WTC11 (cell line): ENCODE data around the gene NAGLU. TPM values are rescaled to one million over a fixed set of nuclear protein-coding genes. Genes with fewer than 3 reads are reported as not detected.

Experiments
- ATF1 ChIP-seq: sonication (generic); formaldehyde crosslinking; IDR thresholded peaks from 2 replicates; pipeline ENCODE4 v1.8.1; 2023; ENCODE audit warnings: mild to moderate bottlenecking, moderate library complexity, missing genetic modification reagents
- ESRRA ChIP-seq: sonication (generic); formaldehyde crosslinking; IDR thresholded peaks from 2 replicates; pipeline ENCODE4 v1.8.1; 2022; ENCODE audit warnings: mild to moderate bottlenecking, missing genetic modification reagents, borderline replicate concordance
- ETV6 ChIP-seq: sonication (generic); formaldehyde crosslinking; IDR thresholded peaks from 2 replicates; pipeline ENCODE4 v1.8.1; 2022; ENCODE audit warnings: mild to moderate bottlenecking, missing genetic modification reagents
- GABPB1 ChIP-seq: sonication (generic); formaldehyde crosslinking; IDR thresholded peaks from 2 replicates; pipeline ENCODE4 v1.8.1; 2023; ENCODE audit warnings: mild to moderate bottlenecking, missing genetic modification reagents
- JUN ChIP-seq: sonication (generic); formaldehyde crosslinking; IDR thresholded peaks from 2 replicates; pipeline ENCODE4 v1.8.0; 2023; ENCODE audit warnings: mild to moderate bottlenecking, missing genetic modification reagents
- KAT7 ChIP-seq: sonication (generic); formaldehyde crosslinking; IDR thresholded peaks from 2 replicates; pipeline ENCODE4 v1.8.1; 2023; ENCODE audit warnings: missing genetic modification reagents, mild to moderate bottlenecking, borderline replicate concordance
- MYBL2 ChIP-seq: sonication (generic); formaldehyde crosslinking; IDR thresholded peaks from 2 replicates; pipeline ENCODE4 v1.8.1; 2023; ENCODE audit warnings: mild to moderate bottlenecking, moderate library complexity, missing genetic modification reagents
- SMAD3 ChIP-seq: sonication (generic); formaldehyde crosslinking; IDR thresholded peaks from 2 replicates; pipeline ENCODE4 v1.8.0; 2022; ENCODE audit warnings: missing genetic modification reagents, mild to moderate bottlenecking, borderline replicate concordance
- TEAD1 ChIP-seq: sonication (generic); formaldehyde crosslinking; IDR thresholded peaks from 2 replicates; pipeline ENCODE4 v1.8.0; 2022; ENCODE audit warnings: mild to moderate bottlenecking, missing genetic modification reagents
- ZNF138 ChIP-seq: sonication (generic); formaldehyde crosslinking; conservative IDR thresholded peaks from 2 replicates; pipeline ENCODE4 v1.8.1; 2022; ENCODE audit warnings: mild to moderate bottlenecking, moderate library complexity, missing genetic modification reagents
- ZNF232 ChIP-seq: sonication (generic); formaldehyde crosslinking; IDR thresholded peaks from 2 replicates; pipeline ENCODE4 v1.8.0; 2022; ENCODE audit warnings: mild to moderate bottlenecking, missing genetic modification reagents
- ZNF263 ChIP-seq: sonication (generic); formaldehyde crosslinking; IDR thresholded peaks from 2 replicates; pipeline ENCODE4 v1.8.1; 2022; ENCODE audit warnings: low read depth, mild to moderate bottlenecking, moderate library complexity, missing genetic modification reagents
- total RNA-seq: library from RNA; stranded (reverse); gene quantifications from 3 replicates; pipeline ENCODE4 v1.2.3, GENCODE V29; 2021
- TF ChIP-seq, protein P1 (sequence below): sonication (generic); formaldehyde crosslinking; IDR thresholded peaks from 2 replicates; pipeline ENCODE4 v1.8.0; 2022; ENCODE audit warnings: mild to moderate bottlenecking, missing genetic modification reagents
- TF ChIP-seq, protein P2 (sequence below): sonication (generic); formaldehyde crosslinking; IDR thresholded peaks from 2 replicates; pipeline ENCODE4 v1.8.1; 2023; ENCODE audit warnings: mild to moderate bottlenecking, missing genetic modification reagents, borderline replicate concordance
- TF ChIP-seq, protein P3 (sequence below): sonication (generic); formaldehyde crosslinking; IDR thresholded peaks from 2 replicates; pipeline ENCODE4 v1.8.0; 2022; ENCODE audit warnings: mild to moderate bottlenecking, missing genetic modification reagents
- TF ChIP-seq, protein P4 (sequence below): sonication (generic); formaldehyde crosslinking; IDR thresholded peaks from 2 replicates; pipeline ENCODE4 v1.8.1; 2023; ENCODE audit warnings: mild to moderate bottlenecking, missing genetic modification reagents, moderate library complexity
- TF ChIP-seq, protein P5 (sequence below): sonication (generic); formaldehyde crosslinking; IDR thresholded peaks from 2 replicates; pipeline ENCODE4 v1.8.1; 2023; ENCODE audit warnings: mild to moderate bottlenecking, moderate library complexity, missing genetic modification reagents

NAGLU gene
- total RNA-seq, 1 experiment from 2014 or later = 39.3 TPM

DNA sequence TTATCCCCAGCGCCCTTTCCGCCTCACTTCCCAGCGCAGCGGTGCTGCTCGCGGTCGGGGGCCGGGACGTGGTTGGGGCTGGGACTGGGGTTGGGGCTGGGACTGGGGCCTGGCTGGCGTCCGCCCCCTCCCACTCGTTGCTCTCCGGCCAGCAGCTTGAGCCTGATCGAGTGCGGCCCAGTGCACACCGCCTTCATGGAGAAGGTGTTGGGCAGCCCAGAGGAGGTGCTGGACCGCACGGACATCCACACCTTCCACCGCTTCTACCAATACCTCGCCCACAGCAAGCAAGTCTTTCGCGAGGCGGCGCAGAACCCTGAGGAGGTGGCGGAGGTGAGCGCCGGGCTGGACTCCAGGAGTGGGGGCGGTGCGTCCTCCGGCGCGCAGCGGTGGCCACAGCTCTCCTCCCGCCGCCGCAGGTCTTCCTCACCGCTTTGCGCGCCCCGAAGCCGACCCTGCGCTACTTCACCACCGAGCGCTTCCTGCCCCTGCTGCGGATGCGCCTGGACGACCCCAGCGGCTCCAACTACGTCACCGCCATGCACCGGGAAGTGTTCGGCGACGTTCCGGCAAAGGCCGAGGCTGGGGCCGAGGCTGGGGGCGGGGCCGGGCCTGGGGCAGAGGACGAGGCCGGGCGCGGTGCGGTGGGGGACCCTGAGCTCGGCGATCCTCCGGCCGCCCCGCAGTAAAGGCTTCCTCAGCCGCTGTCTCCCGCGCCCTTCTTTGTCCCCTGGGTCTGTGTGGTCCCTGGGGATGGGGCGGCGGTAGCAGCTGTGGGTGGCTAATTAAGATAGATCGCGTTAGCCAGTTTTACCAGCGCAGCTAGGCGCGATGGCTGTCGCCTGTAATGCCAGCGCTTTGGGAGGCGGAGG is 18.4 kb downstream of the NAGLU start (continued):
- TF ChIP-seq, protein P1, sequence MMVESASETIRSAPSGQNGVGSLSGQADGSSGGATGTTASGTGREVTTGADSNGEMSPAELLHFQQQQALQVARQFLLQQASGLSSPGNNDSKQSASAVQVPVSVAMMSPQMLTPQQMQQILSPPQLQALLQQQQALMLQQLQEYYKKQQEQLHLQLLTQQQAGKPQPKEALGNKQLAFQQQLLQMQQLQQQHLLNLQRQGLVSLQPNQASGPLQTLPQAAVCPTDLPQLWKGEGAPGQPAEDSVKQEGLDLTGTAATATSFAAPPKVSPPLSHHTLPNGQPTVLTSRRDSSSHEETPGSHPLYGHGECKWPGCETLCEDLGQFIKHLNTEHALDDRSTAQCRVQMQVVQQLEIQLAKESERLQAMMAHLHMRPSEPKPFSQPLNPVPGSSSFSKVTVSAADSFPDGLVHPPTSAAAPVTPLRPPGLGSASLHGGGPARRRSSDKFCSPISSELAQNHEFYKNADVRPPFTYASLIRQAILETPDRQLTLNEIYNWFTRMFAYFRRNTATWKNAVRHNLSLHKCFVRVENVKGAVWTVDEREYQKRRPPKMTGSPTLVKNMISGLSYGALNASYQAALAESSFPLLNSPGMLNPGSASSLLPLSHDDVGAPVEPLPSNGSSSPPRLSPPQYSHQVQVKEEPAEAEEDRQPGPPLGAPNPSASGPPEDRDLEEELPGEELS (CRISPR knock-in tag) = peak; percentile 88
- TF ChIP-seq SMAD3 (CRISPR knock-in tag) = peak; percentile 80; the same call in 1 of the 2 replicates
- 0 out of 2 replicates have a peak, but pooled peaks have one; percentile 21 for TF ChIP-seq ATF1 (CRISPR knock-in tag)
- TF ChIP-seq, protein P2, sequence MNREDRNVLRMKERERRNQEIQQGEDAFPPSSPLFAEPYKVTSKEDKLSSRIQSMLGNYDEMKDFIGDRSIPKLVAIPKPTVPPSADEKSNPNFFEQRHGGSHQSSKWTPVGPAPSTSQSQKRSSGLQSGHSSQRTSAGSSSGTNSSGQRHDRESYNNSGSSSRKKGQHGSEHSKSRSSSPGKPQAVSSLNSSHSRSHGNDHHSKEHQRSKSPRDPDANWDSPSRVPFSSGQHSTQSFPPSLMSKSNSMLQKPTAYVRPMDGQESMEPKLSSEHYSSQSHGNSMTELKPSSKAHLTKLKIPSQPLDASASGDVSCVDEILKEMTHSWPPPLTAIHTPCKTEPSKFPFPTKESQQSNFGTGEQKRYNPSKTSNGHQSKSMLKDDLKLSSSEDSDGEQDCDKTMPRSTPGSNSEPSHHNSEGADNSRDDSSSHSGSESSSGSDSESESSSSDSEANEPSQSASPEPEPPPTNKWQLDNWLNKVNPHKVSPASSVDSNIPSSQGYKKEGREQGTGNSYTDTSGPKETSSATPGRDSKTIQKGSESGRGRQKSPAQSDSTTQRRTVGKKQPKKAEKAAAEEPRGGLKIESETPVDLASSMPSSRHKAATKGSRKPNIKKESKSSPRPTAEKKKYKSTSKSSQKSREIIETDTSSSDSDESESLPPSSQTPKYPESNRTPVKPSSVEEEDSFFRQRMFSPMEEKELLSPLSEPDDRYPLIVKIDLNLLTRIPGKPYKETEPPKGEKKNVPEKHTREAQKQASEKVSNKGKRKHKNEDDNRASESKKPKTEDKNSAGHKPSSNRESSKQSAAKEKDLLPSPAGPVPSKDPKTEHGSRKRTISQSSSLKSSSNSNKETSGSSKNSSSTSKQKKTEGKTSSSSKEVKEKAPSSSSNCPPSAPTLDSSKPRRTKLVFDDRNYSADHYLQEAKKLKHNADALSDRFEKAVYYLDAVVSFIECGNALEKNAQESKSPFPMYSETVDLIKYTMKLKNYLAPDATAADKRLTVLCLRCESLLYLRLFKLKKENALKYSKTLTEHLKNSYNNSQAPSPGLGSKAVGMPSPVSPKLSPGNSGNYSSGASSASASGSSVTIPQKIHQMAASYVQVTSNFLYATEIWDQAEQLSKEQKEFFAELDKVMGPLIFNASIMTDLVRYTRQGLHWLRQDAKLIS (CRISPR knock-in tag) = peak; percentile 69; the same call in 1 of the 2 replicates
- TF ChIP-seq ZNF138 = 0 out of 2 replicates have a peak, but pooled peaks have one; percentile 23
- peak; percentile 78; the same call in 1 of the 2 replicates for TF ChIP-seq KAT7 (CRISPR knock-in tag)
- TF ChIP-seq TEAD1 (CRISPR knock-in tag) = peak; percentile 87
- TF ChIP-seq ESRRA (CRISPR knock-in tag) = 0 out of 2 replicates have a peak, but pooled peaks have one; percentile 60
- TF ChIP-seq MYBL2 (CRISPR knock-in tag) = peak; percentile 86; the same call in 1 of the 2 replicates
- TF ChIP-seq, protein P3, sequence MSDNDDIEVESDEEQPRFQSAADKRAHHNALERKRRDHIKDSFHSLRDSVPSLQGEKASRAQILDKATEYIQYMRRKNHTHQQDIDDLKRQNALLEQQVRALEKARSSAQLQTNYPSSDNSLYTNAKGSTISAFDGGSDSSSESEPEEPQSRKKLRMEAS (CRISPR knock-in tag) = peak; percentile 90
- TF ChIP-seq ZNF232 (CRISPR knock-in tag) = 0 out of 2 replicates have a peak, but pooled peaks have one; percentile 52
- peak; percentile 93 for TF ChIP-seq ETV6 (CRISPR knock-in tag)
- no peak for TF ChIP-seq ZNF263 (CRISPR knock-in tag)
- TF ChIP-seq, protein P4, sequence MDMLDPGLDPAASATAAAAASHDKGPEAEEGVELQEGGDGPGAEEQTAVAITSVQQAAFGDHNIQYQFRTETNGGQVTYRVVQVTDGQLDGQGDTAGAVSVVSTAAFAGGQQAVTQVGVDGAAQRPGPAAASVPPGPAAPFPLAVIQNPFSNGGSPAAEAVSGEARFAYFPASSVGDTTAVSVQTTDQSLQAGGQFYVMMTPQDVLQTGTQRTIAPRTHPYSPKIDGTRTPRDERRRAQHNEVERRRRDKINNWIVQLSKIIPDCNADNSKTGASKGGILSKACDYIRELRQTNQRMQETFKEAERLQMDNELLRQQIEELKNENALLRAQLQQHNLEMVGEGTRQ = peak; percentile 47; the same call in 1 of the 2 replicates
- TF ChIP-seq, protein P5, sequence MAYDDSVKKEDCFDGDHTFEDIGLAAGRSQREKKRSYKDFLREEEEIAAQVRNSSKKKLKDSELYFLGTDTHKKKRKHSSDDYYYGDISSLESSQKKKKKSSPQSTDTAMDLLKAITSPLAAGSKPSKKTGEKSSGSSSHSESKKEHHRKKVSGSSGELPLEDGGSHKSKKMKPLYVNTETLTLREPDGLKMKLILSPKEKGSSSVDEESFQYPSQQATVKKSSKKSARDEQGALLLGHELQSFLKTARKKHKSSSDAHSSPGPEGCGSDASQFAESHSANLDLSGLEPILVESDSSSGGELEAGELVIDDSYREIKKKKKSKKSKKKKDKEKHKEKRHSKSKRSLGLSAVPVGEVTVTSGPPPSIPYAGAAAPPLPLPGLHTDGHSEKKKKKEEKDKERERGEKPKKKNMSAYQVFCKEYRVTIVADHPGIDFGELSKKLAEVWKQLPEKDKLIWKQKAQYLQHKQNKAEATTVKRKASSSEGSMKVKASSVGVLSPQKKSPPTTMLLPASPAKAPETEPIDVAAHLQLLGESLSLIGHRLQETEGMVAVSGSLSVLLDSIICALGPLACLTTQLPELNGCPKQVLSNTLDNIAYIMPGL (CRISPR knock-in tag) = peak; percentile 88
- TF ChIP-seq GABPB1 = peak; percentile 84
- 0 out of 2 replicates have a peak, but pooled peaks have one; percentile 22 for TF ChIP-seq JUN (CRISPR knock-in tag)
